T1000 (cell line): ENCODE data around the gene PET100.
A peak's percentile ranks its signal among the peaks of the same experiment; 100 is the strongest.

ENCODE experiments used
- DNase-seq: peaks from one replicate; lab custom pipeline; 2025; ENCODE audit warnings: mixed read lengths; lab: John Stamatoyannopoulos, UW

PET100 gene

GRCh38 chr19:7650148-7650547, 20.6 kb downstream of the PET100 start:
- no peak for DNase-seq

DNA sequence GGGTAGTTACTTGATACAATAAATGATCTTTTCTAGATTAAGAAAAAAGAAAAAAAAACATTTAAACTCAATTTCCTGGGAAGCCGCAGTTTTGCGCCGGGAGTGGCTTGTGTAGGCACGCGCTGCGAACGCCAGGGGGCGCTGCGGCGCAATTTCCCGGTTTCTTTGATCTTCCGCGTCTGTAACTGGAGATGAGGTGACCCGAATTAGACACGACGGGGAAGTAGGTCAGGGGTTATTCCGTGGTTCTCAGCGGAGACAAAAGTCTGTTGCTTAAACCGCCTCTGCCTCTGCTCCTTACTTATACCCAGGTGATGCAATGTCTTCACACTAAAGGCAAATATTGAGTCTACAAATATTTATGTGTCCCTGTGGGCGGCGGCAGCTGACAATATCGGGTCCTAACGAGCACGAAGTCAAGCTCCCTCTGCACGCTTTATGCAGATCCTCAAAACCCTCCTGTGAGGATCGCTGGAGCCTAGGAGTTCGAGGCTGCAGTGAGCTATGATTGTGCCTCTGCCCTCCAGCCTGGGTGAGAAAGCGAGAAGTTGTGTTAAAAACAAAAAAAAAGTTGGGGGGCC, 22.6 kb downstream of the PET100 start:
- DNase-seq, result peak; percentile 68

DNA sequence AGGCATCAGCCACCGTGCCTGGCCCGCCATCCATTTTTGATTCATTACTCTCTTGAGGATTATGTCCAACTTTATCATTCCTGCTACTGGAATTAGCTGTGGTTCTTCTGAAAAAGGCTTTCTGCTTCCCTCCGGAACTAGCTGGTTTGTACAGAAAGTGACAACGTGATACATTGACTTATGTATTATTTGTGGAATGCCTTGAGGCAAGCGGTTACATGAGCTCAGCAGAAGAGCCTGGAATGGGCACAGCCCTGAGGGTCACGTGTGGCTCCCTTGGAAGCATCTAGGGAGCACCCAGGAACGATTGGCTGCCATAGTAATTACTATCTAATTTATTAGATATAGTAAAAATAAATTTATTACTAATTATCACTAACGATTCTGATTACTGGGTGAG, 24.8 kb downstream of the PET100 start:
- DNase-seq, result no peak

- no peak for DNase-seq
Measured at GRCh38 chr19:7655581-7655980, 26.0 kb downstream of the PET100 start.

DNA sequence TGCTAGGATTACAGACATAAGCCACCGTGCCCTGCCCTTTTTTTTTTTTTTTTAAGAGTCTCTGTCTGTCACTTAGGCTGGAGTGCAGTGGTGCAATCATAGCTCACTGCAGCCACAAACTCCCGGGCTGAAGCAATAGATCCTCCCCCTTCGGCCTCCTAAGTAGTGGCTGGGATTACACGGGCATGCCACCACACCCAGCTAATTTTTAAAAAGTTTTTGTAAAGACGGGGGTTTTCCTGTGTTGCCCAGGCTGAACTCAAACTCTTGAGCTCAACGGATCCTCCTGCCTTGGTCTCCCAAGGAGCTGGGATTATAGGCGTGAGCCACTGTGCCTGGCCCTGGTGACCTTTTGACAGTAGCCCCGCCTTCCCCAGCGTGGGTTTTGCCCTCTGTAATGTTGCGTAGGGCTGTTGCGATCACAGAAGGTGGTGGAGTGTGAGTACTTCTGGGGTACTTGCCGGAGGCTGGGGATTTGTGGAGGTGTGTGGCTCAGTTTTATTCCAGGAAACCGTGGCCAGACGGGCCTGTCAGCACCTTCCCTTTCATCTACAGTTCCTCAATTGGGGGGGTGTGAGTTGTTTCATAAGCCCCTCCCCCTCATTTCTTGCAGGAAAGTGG, 27.6 kb downstream of the PET100 start:
- DNase-seq, result no peak

DNA sequence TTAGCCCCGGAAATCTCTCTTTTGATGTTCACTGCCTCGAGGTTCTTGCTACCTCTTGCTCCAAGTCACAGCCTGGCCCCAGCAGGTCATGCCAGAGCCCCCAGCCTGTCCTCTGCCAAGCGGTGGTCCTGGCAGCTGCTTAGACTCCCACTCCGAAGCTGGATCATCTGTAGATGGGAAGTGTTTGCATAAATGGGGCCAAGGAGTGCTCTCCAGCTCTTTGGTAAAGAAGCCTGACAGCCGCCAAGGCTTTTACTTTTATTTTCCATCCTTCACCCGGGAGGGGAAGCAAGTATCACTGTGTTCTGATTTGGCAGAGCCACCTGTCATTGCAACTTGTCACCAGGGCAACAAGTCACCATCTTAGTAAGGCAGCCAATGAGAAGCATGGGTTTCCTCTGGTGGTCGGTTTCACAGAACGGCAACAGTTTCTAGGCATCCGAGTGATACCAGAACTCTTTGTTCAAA, 28.7 kb downstream of the PET100 start:
- no peak for DNase-seq

DNA sequence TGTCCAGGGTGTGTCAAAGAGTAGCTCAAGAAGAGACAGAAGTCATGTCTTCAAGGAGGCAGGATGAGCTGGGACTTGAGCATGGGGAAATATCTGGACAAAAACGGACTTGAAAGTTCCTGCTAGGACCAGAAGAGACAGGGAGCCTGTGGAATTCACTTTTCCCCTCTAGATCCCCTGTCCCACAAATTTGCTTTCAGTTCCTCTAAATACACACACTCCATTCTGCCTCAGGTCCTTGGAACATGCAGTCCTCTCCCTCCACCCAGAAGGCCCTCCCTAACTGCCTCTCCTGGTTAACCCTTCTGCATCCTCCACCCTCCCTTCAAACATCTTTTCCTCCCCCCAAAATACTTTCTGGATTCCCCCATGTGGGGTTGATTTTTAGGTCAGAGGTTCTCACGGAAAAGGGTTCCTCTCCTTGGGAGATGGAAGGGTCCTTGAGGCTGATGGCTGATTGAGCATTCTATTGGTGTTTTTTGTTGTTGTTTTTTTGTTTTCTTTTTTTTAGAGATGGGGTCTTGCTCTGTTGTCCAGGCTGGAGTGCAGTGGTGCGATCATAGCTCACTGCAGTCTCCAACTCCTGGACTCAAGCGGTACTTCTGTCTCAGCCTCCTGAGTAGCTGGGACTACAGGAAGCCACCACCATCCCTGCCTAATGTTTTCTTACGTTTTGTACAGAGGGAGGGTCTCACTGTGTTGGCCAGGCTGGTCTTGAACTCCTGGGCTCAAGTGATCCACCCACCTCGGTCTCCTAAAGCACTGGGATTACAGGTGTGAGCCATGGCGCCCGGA, 32.3 kb downstream of the PET100 start:
- no peak for DNase-seq

- DNase-seq, result no peak
Measured at GRCh38 chr19:7662657-7663056, 33.1 kb downstream of the PET100 start.

DNA sequence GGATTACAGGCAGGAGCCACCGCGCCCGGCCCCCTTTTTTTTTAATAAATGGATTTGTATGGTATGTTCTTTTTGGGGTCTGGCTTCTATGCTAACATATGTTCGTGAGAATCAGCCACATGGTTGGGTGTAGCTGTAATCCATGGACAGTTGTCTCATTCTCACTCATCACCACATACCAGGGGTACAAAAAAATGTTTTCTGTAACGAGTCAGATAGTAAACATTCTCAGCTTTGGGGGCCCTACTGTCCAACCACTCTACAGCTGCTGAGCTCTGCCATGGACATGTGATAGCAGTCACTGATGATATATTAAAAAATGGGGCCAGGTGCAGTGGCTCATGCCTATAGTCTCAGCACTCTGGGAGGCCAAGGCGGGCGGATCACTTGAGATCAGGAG, 34.1 kb downstream of the PET100 start:
- DNase-seq, result no peak

- no peak for DNase-seq
Measured at GRCh38 chr19:7665076-7665475, 35.5 kb downstream of the PET100 start.

DNA sequence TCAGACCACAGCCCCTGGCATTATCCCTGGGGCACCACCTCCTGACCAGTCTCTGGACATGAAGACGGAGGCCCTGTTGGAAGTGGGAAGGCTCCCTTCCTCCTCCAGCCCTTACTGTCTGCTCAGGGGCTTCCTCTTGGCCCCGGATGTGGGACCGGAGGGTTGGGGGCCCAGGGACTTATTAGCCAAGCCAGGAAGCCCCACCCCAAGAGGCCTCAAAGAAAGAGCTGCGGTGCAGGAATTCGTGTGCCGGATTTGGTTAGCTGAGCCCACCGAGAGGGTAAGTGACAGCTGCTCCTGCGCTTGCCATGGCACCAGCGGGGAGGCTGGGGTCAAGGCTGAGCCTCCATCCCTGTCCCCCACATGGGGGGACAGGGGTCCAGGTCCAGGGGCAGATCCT, 39.2 kb downstream of the PET100 start, which contains the start of gene RETN:
RETN (plus strand) TSS at position 208 of the 400 bp plus-strand sequence. CDS start 278 bp downstream, outside the sequence.
- DNase-seq, result no peak

GRCh38 chr19:7669641-7670040, 40.0 kb downstream of the PET100 start:
- no peak for DNase-seq

- DNase-seq, result no peak
Measured at GRCh38 chr19:7670150-7670783, 40.7 kb downstream of the PET100 start.

DNA sequence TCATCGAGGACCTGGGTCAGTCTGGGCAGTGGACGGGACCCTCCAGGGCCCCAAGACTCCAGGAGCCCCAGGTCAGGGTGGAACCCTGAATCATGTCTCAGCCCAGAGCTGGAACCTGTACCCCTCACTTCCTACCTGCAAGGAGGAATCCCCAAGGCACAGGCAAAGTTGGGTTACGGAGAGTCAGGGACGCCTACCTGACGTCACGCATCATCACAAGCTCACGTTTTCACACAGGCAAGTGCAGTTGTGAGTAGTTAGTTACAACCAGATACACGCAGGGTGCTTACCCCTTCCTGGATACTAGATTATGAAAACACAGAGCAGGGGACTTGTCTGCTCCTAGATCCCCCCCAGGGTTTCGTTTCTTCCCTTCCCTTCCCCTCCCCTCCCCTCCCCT, 41.2 kb downstream of the PET100 start:
- no peak for DNase-seq

DNA sequence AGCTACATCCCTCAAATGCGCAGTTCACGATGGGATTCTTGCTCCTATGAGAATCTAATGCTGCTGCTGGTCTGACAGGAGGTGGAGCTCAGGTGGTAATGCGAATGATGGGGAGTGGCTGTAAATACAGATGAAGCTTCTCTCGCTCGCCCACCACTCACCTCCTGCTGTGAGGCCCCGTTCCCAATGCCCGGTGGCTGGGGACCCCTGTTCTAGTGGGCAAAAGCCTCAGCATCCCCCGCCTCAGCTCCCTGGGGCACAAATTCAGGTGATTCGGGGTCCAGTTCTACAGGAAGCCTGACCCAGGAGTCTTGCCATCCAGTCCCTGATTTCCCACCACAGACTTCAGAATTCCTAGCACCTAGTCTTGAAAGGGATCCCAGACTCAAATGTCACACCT, 42.9 kb downstream of the PET100 start:
- DNase-seq, result no peak

DNA sequence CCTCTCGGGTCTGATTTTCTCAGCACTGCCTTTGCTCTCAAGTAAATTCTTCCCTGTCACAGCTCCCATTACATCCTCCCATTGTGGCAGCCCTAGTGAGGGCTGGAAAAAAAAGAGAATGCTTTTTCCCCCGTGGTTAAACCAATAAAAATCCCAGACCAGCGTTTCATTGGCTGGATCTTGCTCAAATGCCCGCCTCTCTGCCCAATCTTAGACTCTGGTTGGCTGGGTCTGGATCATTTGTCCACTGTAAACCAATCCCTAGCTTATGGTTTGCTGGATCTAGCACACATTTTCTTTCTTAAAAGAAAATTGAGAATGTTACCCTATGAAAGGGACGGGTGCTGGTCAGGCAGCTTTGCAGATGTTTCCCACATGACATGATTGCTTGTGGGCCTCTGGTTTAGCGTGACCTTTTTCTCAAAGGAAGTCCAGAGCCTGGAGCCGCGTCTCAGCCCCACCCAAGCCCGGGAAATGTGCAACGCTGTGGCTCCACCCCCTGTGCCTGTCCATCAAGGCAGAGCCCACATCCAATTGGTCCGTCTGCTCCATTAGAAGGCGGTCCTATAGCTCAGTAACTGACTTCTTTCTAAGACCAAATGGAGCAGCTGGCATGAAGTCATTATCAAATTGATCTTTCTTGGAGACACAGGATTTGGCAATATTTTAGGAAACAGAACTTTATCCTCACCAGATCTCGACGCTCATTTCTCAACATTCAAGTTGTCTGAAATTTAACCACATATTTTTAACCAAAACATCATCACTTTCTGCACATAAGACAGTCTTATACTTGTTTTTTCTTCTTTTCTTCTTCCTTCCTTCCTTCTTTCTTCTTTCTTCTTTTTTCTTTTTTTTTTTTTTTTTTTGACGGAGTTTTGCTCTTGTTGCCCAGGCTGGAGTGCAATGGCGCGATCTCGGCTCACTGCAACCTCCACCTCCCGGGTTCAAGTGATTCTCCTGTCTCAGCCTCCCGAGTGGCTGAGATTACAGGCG, 44.7 kb downstream of the PET100 start:
- DNase-seq, result peak; percentile 13

- DNase-seq, result no peak
Measured at GRCh38 chr19:7676376-7676775, 46.8 kb downstream of the PET100 start.

DNA sequence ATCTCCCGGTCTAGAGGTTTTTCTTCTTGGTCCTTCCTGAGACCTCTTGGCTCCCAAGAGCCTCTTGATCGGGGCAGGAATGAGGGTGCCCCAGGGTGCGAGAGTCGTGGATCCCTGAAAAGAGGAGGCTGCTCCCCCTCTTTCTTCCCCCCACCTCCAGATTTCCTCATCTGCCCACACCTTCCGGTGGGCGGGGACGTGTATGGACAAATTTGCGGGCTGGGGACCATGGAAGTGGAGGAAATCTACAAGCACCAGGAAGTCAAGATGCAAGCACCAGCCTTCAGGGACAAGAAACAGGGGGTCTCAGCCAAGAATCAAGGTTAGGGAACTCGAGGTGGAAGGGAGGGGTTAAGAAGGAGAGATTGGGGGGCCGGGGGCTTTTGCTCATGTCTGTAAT, 47.3 kb downstream of the PET100 start, which contains the start of gene MCEMP1:
MCEMP1 (plus strand) TSS at position 237 of the 400 bp plus-strand sequence; CDS start at position 268, 31 bp downstream.
- no peak for DNase-seq

DNA sequence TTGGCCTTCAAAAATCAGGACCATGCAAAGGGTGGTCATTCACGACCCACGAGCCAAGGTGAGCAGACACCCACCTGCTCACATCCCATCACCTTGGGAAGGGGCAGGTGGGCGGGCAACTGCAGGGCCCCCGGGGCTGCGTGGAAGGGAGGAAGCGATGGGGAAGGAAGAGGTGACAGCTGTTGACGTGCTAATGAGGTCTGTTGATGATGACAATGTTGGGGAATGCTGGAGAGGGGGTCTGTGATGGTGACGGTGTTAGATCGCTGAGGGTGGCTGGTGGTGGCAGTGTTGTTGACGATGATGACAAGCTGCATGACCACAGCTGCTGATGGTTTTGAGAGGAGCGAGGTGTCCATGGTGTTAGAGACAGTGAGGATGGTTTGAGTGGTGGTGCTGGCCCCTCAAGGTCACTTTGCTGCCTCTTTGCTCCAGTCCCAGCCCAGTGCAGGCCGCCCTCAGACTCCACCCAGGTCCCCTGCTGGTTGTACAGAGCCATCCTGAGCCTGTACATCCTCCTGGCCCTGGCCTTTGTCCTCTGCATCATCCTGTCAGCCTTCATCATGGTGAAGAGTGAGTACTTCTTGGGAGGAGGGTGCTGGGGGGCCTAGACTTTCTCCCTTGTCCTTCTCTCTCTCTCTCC, 48.2 kb downstream of the PET100 start:
- DNase-seq, result no peak

- no peak for DNase-seq
Measured at GRCh38 chr19:7678971-7679751, 49.6 kb downstream of the PET100 start.
